Erythroblast (primary cell): Measurements from ENCODE around the gene GNB3.

Source experiments
- GATA1 ChIP-seq: IDR thresholded peaks from 2 replicates; pipeline ENCODE4 v1.6.1; 2011; ENCODE audit warnings: low read depth, mild to moderate bottlenecking, control low read depth, low read length, moderate library complexity
- POLR2A ChIP-seq: IDR thresholded peaks from 2 replicates; pipeline ENCODE4 v1.6.1; 2011; ENCODE audit warnings: mild to moderate bottlenecking, low read length

- TF ChIP-seq POLR2A (no peak), GATA1 (no peak)
Measured at GRCh38 chr12:6840761-6841515, at the start of gene GNB3.
